Keratinocyte (primary cell): ENCODE measurements around the gene ENOSF1.

Experiments
- CTCF ChIP-seq, 3 experiments: IDR thresholded peaks in 1 of 3; conservative IDR thresholded peaks in 1 of 3; optimal IDR thresholded peaks in 1 of 3; 2 replicates in 2 of 3; 3 replicates in 1 of 3; pipeline versions ENCODE3 to v1.5.1; 2011; ENCODE audit warnings: low read length in 3 of 3, mild to moderate bottlenecking in 3 of 3, moderate library complexity in 2 of 3, control low read depth in 1 of 3, inconsistent platforms in 1 of 3; ENCODE audit not compliant: insufficient read depth in 2 of 3; ENCODE audit errors: extremely low read depth in 1 of 3
- EZH2 ChIP-seq: IDR thresholded peaks from one replicate; pipeline ENCODE4 v1.6.1; 2012; ENCODE audit warnings: inconsistent platforms, mild to moderate bottlenecking, low read length, moderate library complexity

DNA sequence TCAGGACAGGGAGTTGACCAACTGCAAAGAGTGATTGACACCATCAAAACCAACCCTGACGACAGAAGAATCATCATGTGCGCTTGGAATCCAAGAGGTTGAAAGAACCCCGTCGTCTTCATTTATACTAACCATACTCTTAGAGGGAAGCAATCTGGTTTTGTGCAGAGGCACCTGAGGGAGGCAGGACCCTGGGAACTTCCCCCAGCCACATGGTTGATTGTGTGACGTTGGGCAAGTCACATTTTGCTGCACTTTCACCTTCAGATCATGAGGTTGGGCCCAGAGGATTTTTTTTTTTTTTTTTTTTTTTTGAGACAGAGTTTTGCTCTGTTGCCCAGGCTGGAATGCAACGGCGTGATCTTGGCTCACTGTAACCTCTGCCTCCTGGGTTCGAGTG is 43.4 kb downstream of the ENOSF1 start:
- TF ChIP-seq EZH2: no peak
- TF ChIP-seq CTCF (optimal IDR thresholded peaks at IDR 0.05 in 1 of 3, IDR thresholded peaks at IDR 0.05 in 1 of 3, conservative IDR thresholded peaks at IDR 0.05 in 1 of 3; ENCODE audit: extremely low read depth in 1 of 3, insufficient read depth in 2 of 3, low read length in 3 of 3): no peak
